Loucy (cell line): ENCODE measurements around the gene DLGAP4.

Source experiments
- CTCF ChIP-seq: fragments of 200-600 bp; sonication (generic); conservative IDR thresholded peaks from 2 replicates; pipeline ENCODE4 v1.5.1; 2014; ENCODE audit warnings: mild to moderate bottlenecking, antibody characterized with exemption, low read length
- EZH2phosphoT487 ChIP-seq: fragments of 200-600 bp; IDR thresholded peaks from 2 replicates; pipeline ENCODE4 v1.6.1; 2018; ENCODE audit warnings: antibody characterized with exemption, mild to moderate bottlenecking, moderate library complexity, borderline replicate concordance

- TF ChIP-seq CTCF: no peak
- TF ChIP-seq EZH2phosphoT487: no peak
These were observed 53.7 kb downstream of the DLGAP4 start for GRCh38 chr20:36359668-36360406.
